GM12873 (cell line): ENCODE data around the gene LRRTM4.

Source experiments
- CTCF ChIP-seq: IDR thresholded peaks from 2 replicates; pipeline ENCODE4 v1.5.1; 2012; ENCODE audit warnings: low read depth, mild to moderate bottlenecking, moderate library complexity, low read length, control low read depth; ENCODE audit not compliant: insufficient read depth; ENCODE audit errors: missing control alignments

The LRRTM4 gene

GRCh38 chr2:77210725-77211124, 311.5 kb downstream of the LRRTM4 start:
- no peak for TF ChIP-seq CTCF

DNA sequence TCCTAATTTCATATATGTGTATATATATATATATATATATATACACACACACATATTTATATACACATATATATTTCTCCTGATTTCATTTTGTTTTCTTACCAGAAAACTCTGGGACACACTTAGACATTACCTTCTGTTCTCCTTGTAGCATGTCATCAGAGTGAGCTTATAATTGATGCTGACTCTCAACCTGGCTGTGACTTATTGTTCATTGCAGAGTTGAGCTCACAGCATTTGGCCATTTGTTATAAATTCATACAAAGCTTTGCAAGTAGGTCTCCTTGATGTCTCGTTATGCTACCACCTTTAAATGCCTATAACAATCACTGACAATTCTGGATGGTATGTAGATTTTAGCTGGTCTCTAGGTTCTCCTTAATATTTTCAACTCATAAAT, 314.8 kb downstream of the LRRTM4 start:
- no peak for TF ChIP-seq CTCF

- TF ChIP-seq CTCF: no peak
Observed at GRCh38 chr2:77201755-77202154, 320.4 kb downstream of the LRRTM4 start.

- TF ChIP-seq CTCF: no peak
Observed at GRCh38 chr2:77199411-77199810, 322.8 kb downstream of the LRRTM4 start.

- no peak for TF ChIP-seq CTCF
Observed at GRCh38 chr2:77193858-77194448, 328.2 kb downstream of the LRRTM4 start.

GRCh38 chr2:77192811-77193289, 329.3 kb downstream of the LRRTM4 start:
- no peak for TF ChIP-seq CTCF

DNA sequence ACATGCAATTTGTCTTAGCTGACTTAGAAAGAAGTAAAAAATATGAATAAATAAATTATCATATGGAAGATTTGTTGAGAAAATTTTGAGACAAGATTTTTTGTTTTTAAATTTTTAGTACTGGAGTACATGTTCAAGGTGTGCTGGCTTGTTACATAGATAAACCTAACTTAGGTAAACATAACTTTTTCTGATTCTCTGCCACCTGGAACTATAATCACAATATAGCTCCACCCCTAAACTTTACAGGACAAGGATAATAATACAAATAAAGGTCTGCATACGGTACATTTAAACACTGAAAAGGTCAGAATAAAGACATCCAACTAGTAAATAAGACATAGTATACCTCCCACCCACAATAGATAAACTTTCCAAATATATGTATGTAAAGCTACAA, 330.5 kb downstream of the LRRTM4 start:
- TF ChIP-seq CTCF: no peak
